IMR-90 (cell line): Measurements from ENCODE around the gene FYB2. TPM values are rescaled to one million over a fixed set of nuclear protein-coding genes. Genes with fewer than 3 reads are reported as not detected.

ENCODE experiments used
- ATAC-seq: fragments of 200-7000 bp; cut with Tn5 transposase; 2 replicates; pipeline ENCODE4 v1.9.1; 2020; ENCODE audit warnings: low read depth, mild to moderate bottlenecking, moderate library complexity
- BruUV-seq: library from RNA; stranded (reverse); fragments of 400-500 nt; replicated peaks from 2 replicates; lab custom pipeline; 2021; lab: Mats Ljungman, UMichigan
- CTCF ChIA-PET: fragments of 300-600 bp; formaldehyde crosslinking; extraction: SDS; loops from one replicate; lab custom pipeline; 2021; ENCODE audit warnings: antibody characterized with exemption; lab: Yijun Ruan, JAX
- POLR2A ChIA-PET: fragments of 300-600 bp; sonication (Branson Sonifier 250); formaldehyde crosslinking; loops from one replicate; lab custom pipeline; 2022; ENCODE audit warnings: antibody characterized with exemption; ENCODE audit not compliant: unreplicated experiment; lab: Charles Lee
- DNase-seq: peaks from one replicate; pipeline ENCODE4 v3.0.0; 2013
- H2AFZ ChIP-seq: replicated peaks from 2 replicates; pipeline ENCODE3; 2013; ENCODE audit warnings: low read length, mild to moderate bottlenecking; ENCODE audit not compliant: poor library complexity
- H2AK5ac ChIP-seq: 2 replicates; pipeline ENCODE4 v1.6.1; 2013; ENCODE audit warnings: low read depth, low read length, inconsistent platforms
- H2AK9ac ChIP-seq: replicated peaks from 2 replicates; pipeline ENCODE3; 2013; ENCODE audit warnings: mild to moderate bottlenecking, low read depth, low read length, moderate library complexity; ENCODE audit not compliant: poor library complexity
- H2BK120ac ChIP-seq: 2 replicates; pipeline ENCODE4 v1.6.1; 2013; ENCODE audit warnings: low read depth, low read length, inconsistent platforms
- H2BK15ac ChIP-seq: 3 replicates; pipeline ENCODE4 v1.6.1; 2013; ENCODE audit warnings: low read depth, low read length, inconsistent platforms
- H2BK20ac ChIP-seq: 2 replicates; pipeline ENCODE4 v1.6.1; 2013; ENCODE audit warnings: low read depth, mild to moderate bottlenecking, inconsistent platforms, low read length, moderate library complexity
- H2BK5ac ChIP-seq: 2 replicates; pipeline ENCODE4 v1.6.1; 2013; ENCODE audit warnings: mild to moderate bottlenecking, low read depth, low read length, inconsistent platforms; ENCODE audit not compliant: poor library complexity, severe bottlenecking
- H3K14ac ChIP-seq: replicated peaks from 2 replicates; pipeline ENCODE4 v1.6.1; 2013; ENCODE audit warnings: low read depth, low read length, inconsistent platforms
- H3K18ac ChIP-seq: 2 replicates; pipeline ENCODE4 v1.6.1; 2013; ENCODE audit warnings: low read depth, low read length, control low read depth
- H3K23ac ChIP-seq: 2 replicates; pipeline ENCODE4 v1.6.1; 2013; ENCODE audit warnings: low read depth, low read length, inconsistent platforms
- H3K27ac ChIP-seq: 2 replicates; pipeline ENCODE4 v1.5.1; 2013; ENCODE audit warnings: mild to moderate bottlenecking, control low read depth, low read length; ENCODE audit not compliant: insufficient read depth
- H3K27me3 ChIP-seq: 2 replicates; pipeline ENCODE4 v1.6.1; 2013; ENCODE audit warnings: low read length; ENCODE audit not compliant: control insufficient read depth, insufficient read depth
- H3K36me3 ChIP-seq: 2 replicates; pipeline ENCODE4 v1.6.1; 2013; ENCODE audit warnings: low read length, mixed read lengths; ENCODE audit not compliant: control insufficient read depth, insufficient read depth
- H3K4ac ChIP-seq: 2 replicates; pipeline ENCODE4 v1.6.1; 2013; ENCODE audit warnings: low read depth, low read length, inconsistent platforms
- H3K4me1 ChIP-seq: 2 replicates; pipeline ENCODE4 v1.6.1; 2013; ENCODE audit warnings: low read length, mixed read lengths; ENCODE audit not compliant: control insufficient read depth, insufficient read depth
- H3K4me2 ChIP-seq: 2 replicates; pipeline ENCODE4 v1.6.1; 2013; ENCODE audit warnings: low read depth, mild to moderate bottlenecking, control low read depth, low read length, moderate library complexity
- H3K4me3 ChIP-seq: 2 replicates; pipeline ENCODE4 v1.5.1; 2013; ENCODE audit warnings: low read depth, mild to moderate bottlenecking, control low read depth, low read length, moderate library complexity; ENCODE audit not compliant: insufficient read depth
- H3K56ac ChIP-seq: 2 replicates; pipeline ENCODE4 v1.6.1; 2013; ENCODE audit warnings: low read length, inconsistent platforms; ENCODE audit not compliant: insufficient read depth; ENCODE audit errors: extremely low read depth
- H3K79me1 ChIP-seq, 2 experiments: 2 replicates each; pipeline ENCODE4 v1.6.1; 2013; ENCODE audit warnings: low read length in 2 of 2, inconsistent platforms in 1 of 2, low read depth in 1 of 2
- H3K9ac ChIP-seq: 2 replicates; pipeline ENCODE4 v1.6.1; 2013; ENCODE audit warnings: low read depth, low read length, control low read depth
- H3K9me1 ChIP-seq: 2 replicates; pipeline ENCODE4 v1.6.1; 2013; ENCODE audit warnings: low read length, inconsistent platforms; ENCODE audit not compliant: insufficient read depth
- H3K9me3 ChIP-seq: 2 replicates; pipeline ENCODE4 v1.6.1; 2013; ENCODE audit warnings: low read length; ENCODE audit not compliant: control insufficient read depth, insufficient read depth
- H4K20me1 ChIP-seq: 2 replicates; pipeline ENCODE4 v1.6.1; 2013; ENCODE audit warnings: low read length, inconsistent platforms; ENCODE audit not compliant: insufficient read depth
- H4K5ac ChIP-seq: 2 replicates; pipeline ENCODE4 v1.6.1; 2013; ENCODE audit warnings: mild to moderate bottlenecking, low read depth, low read length, control low read depth
- H4K8ac ChIP-seq, 2 experiments: 2 replicates each; pipeline ENCODE4 v1.6.1; 2013; ENCODE audit warnings: low read depth in 2 of 2, low read length in 2 of 2, control low read depth in 1 of 2, inconsistent platforms in 1 of 2
- H4K91ac ChIP-seq: 2 replicates; pipeline ENCODE4 v1.6.1; 2013; ENCODE audit warnings: low read depth, low read length, inconsistent platforms; ENCODE audit not compliant: insufficient read depth
- BHLHE40 ChIP-seq: fragments of 150-350 bp; IDR thresholded peaks from 2 replicates; pipeline ENCODE4 v1.6.1; 2016; ENCODE audit warnings: mild to moderate bottlenecking, low read depth, low read length
- CHD1 ChIP-seq: IDR thresholded peaks from 2 replicates; pipeline ENCODE4 v1.6.1; 2012; ENCODE audit warnings: low read depth, low read length, improper control_type of control experiment
- FOS ChIP-seq: fragments of 150-350 bp; IDR thresholded peaks from 2 replicates; pipeline ENCODE4 v1.6.1; 2016; ENCODE audit warnings: low read depth, low read length
- NFE2L2 ChIP-seq: fragments of 150-350 bp; IDR thresholded peaks from 2 replicates; pipeline ENCODE4 v1.6.1; 2016; ENCODE audit warnings: low read depth, mild to moderate bottlenecking, low read length
- POLR2A ChIP-seq: IDR thresholded peaks from 2 replicates; pipeline ENCODE4 v1.6.1; 2012; ENCODE audit warnings: mild to moderate bottlenecking, low read depth, low read length
- USF2 ChIP-seq: fragments of 150-350 bp; IDR thresholded peaks from 2 replicates; pipeline ENCODE4 v1.6.1; 2017; ENCODE audit warnings: mild to moderate bottlenecking, antibody characterized with exemption, low read length, low read depth
- WGBS, 2 experiments: methylation state at CpG; one replicate each; pipeline versions ENCODE4 v1.1.5 to v1.1.7; 2013; ENCODE audit warnings: missing lambda C conversion rate in 2 of 2; ENCODE audit not compliant: insufficient read length in 1 of 2; ENCODE audit errors: extremely low coverage in 2 of 2; 5-methylcytosine and 5-hydroxymethylcytosine counted together
- dilution Hi-C: fragments of 300-500 bp; cut with HindIII; formaldehyde crosslinking; loops from one replicate; pipeline ENCODE4 v1.14.3; 2018; ENCODE audit warnings: low sequenced_read_pairs; ENCODE audit not compliant: unreplicated experiment
- in situ Hi-C: fragments of 300-500 bp; cut with MboI; formaldehyde crosslinking; loops from 3 replicates; pipeline ENCODE4 v1.14.3; 2019; ENCODE audit warnings: low sequenced_read_pairs, inconsistent platforms, mixed read lengths
- intact Hi-C: fragments of 100-400 bp; cut with micrococcal nuclease; formaldehyde crosslinking; loops from 2 replicates; pipeline ENCODE4 v1.10.0; 2022
- polyA plus RNA-seq, 3 experiments: library from polyadenylated mRNA; depleted of rRNA; stranded (reverse); fragments of >200 nt; gene quantifications; 2 replicates each; pipeline ENCODE4 v1.2.3, GENCODE V29; 2012; ENCODE audit warnings: low replicate concordance in 1 of 3
- total RNA-seq: library from RNA; depleted of rRNA; stranded (reverse); fragments of >200 nt; gene quantifications from 2 replicates; pipeline ENCODE4 v1.2.3, GENCODE V29; 2012

The FYB2 gene
- total and polyA plus RNA-seq, 2 of the 4 experiments (the other 2 are of a cell fraction): under 0.01 TPM; not detected in 1

DNA sequence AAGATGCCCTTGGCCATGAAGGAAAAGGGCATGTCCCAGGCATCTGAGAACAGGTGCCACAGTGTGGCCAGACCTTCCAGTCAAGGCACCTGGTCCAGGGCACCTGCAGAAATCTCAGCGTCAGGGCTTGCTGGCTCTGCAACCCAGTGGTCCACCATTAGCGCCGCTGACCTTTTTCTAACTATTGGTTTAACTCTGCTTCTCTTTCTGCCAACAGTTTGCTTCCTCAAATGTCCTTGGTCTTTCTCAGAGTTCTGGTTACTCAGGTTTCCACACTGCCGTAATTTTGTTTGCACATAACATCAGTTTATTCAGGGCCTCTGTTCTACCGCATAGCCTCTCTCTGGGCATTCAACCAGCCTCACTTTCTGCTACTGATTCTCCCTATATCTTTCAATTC lies 16.5 kb upstream of the FYB2 start:
- ChIA-PET CTCF (no interaction called here), POLR2A (no interaction called here)
- intact Hi-C loops: loop anchor here (10.0 kb wide), 1 partner anchor 939 kb away; no protein-coding TSS in a partner anchor
- Histone ChIP-seq H3K4ac (no peak overlapping the region), H3K18ac (no peak overlapping the region), H4K8ac (no peak overlapping the region), H4K5ac (no peak overlapping the region), H3K4me3 (no peak overlapping the region), H4K91ac (no peak overlapping the region), H2BK5ac (no peak overlapping the region), H3K9ac (no peak overlapping the region), H3K4me1 (peaks cover 5% of the 10 kb centered on the region; the same call in 1 of the 2 replicates), H2AK5ac (0 out of 2 replicates have a peak overlapping the region, but pooled peaks have one; percentile 12), H2BK20ac (0 out of 2 replicates have a peak overlapping the region, but pooled peaks have one; percentile 20), H3K4me2 (no peak overlapping the region), H3K79me1 (no peaks in the 10 kb centered on the region), H3K27ac (no peak overlapping the region), H3K56ac (no peak overlapping the region), H3K14ac (no peak overlapping the region), H2AFZ (no peak overlapping the region), H2AK9ac (no peak overlapping the region), H4K20me1 (no peaks in the 10 kb centered on the region), H2BK120ac (no peak overlapping the region), H3K27me3 (no peaks in the 10 kb centered on the region), H3K9me1 (peaks cover 7% of the 10 kb centered on the region; the same call in 1 of the 2 replicates), H3K9me3 (peaks cover 8% of the 10 kb centered on the region), H3K23ac (no peak overlapping the region), H3K36me3 (no peaks in the 10 kb centered on the region), H2BK15ac (no peak overlapping the region)
- ATAC-seq (no peak), DNase-seq (no peak)
- WGBS, 2 experiments: 91% methylated on average over 5 of the region's 5 CpGs; no CpG with 5 or more reads in 1 of the 2 experiments
- TF ChIP-seq NFE2L2 (no peak), BHLHE40 (no peak), FOS (no peak), POLR2A (no peak), USF2 (no peak), CHD1 (no peak)
- in situ Hi-C loops: loop anchor here (25.0 kb wide), 1 partner anchor 652 kb away; no protein-coding TSS in a partner anchor
- dilution Hi-C loops: no loop called here
- no TSS peak for BruUV-seq
